ENCODE data around the gene HIPK1.

Gene HIPK1

DNA sequence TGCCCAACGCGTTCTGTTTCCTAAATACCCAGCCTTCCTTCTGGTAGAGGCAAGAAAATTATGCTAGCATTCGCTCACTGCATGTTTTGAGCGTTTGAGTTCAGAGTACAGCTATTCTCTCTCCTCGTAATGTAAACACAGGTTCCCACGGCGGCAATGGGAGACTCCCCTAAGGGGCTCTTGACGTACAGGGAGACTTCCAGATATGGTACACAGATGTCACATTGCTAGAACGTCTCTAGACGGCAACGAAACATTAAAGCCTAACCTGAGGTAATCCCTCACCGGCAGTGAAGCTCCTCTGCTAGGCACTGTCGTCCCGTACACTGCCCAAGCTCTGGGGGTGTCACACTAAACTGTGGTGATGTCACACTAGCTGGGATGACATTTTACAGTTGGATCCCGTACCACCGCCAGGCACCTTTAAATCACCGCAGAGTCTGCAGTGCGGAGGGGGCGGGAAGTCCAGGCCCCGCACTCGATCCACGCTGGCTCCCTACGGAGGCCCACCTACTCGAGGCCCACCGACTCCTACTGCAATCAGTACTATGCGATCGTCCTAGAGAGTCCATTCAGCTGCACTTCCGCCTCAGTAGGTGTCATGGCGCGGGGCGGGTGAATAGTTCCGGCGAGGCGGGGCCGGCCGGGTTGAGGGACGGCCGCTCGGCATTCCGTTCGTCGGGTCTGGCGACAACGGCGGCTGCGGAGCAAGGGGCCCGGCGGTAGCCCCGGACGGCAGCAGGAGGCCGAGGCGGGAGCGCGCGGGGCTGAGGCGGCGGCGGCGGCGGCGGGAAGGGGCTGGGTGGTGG is at the start of gene HIPK1:
Gene HIPK1 (plus strand): TSS at position 384 of the 809 bp plus-strand sequence.
- peak; percentile 92 for DNase-seq

DNA sequence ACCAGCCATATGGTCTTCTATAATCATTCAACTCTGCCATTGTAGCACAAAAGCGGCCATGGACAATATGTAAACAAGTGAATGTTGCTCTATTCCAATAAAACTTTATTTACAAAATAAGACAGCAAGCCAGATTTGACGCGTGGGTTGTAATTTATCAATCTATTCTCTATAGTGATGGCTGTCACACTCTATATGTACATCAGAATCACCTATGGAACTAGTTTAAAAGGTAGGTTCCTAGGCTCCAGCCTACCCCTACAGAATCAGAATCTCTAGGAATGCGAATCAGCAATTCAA is 49.4 kb upstream of the HIPK1 start:
- no peak for DNase-seq

DNA sequence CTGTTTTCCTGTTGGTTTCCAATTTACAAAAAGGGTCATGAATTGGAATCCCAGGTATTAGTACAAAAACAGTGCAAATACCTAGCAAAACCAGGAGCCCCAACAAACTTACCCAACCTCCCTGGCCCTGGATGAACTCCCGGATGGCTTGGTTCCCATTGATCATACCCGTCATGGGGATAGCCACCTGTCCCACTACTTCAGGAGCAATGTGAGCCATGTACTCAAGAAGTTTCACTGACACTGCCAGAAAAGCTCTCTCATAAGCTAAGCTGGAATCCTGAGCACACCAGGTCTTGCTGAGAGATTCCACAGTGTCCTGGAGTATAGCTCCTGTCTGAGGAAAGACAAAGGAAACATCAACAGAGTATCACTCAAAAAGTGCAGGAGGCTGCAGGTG is 47.5 kb upstream of the HIPK1 start:
- no peak for DNase-seq

DNA sequence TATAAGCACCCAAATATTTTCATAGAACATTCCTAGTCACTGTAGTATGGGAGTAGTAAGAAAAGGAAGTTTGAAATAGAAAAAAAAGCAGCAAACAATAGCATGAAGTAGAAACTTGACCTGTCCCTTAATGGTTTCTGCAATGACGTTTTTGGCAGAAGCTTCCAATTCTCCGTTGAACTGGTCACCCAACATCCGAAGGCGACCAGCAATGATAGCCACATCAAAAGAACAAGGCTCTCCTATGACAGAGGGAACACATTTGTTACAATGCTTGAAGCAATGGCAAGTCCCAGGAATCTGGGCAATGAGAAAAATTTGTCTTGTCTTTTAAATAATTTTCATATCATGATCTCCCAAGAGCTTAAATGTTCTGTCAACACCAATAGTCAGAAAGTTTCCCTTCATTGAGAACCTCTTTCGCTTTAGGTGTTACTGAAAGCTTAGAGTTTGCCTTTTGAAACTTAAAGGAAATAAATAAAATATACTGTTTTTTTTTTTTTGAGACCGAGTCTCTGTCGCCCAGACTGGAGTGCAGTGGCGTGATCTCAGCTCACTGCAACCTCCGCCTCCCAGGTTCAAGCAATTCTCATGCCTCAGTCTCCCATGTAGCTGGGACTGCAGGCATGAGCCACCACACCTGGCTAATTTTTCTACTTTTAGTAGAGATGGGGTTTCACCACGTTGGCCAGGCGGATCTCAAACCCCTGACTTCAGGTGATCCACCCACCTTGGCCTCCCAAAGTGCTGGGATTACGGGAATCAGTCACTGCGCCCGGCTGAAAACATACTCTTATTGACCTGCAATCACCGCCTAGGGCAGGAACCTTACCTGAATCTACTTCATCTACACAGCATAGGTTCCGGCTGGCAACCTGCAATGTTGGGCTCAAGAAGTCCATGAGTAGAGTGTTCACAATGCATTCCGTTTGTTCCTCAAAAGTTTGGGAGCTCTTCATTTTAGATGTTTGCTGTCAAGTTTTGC is 42.4 kb upstream of the HIPK1 start:
- no peak for DNase-seq

DNA sequence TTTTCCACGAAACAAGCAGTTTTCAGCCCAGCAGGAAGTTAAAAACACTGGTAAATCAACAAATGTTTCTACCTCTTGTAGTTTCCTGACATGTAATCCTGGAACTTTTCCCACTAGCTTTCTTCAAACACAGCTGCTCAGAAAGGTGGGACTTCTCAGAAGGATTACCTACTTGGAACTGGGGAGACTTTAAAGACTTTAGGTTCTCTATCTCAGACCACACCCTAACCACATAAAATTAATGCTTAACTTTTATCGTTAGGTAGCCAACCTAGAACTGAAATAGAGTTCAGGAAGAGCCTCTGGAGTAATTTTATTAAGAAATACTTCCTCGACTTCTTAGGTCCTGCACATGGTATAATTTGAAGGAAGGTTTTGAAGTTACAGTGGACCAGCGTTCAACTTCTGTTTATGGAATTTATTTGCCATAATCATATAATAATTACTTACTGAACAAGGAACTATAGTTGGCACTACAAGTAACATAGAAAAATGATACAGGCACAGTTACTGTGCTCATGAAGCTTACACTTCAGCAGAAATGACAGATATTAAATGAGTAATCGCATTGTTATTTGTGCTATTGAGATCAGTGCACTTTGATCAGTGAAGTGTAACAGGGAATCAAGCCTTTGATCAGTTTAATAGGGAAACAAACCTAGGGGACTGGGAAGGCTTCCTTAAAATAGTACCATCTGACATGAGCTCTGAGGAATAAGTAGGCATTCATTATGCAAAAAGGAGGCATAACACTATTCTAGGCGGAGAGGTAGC is 41.5 kb upstream of the HIPK1 start, which contains the start of gene BCL2L15:
Gene BCL2L15 (minus strand): TSS at position 180 of the 774 bp plus-strand sequence. CDS start 206 bp downstream, outside the sequence.
- no peak for DNase-seq

DNA sequence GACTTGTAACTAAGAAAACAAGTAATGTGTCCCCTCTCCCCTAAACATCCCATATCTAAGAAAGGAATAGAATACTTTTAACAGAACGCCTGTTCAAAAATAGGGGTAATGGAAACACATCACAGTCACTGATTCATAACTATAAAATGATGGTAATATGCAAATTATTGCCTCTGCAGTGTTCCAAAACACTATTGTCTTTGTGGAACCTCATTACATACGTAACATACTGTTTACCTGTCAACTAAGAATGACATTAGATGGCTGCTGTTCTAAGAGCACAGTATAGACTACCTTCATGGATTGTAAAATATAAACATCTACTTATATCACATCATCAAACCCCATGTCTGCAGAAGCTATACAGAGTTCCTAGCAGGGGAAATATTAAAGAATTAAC is 38.3 kb upstream of the HIPK1 start:
- DNase-seq, result no peak

DNA sequence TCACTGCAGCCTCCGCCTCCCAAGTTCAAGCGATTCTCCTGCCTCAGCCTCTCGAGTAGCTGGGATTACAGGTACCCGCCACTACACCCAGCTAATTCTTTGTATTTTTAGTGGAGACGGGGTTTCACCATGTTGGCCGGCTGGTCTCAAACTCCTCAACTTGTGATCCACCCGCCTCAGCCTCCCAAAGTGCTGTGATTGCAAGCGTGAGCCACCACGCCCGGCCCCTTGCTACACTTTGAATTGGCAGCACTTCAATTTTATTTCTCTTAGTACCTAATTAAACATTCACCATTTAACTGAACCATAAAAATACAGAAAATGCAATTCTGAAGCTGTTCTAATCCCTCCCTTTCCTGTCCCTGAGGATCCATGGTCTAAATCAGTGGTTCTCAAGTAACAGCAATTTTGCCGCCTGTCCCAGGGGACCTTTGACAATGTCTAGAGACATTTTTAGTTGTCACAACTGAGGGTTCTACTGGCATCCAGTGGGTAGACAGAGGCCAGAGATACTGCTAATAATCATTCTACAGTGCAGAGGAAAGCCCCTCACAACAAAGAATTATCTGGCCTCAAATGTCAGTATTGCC is 37.4 kb upstream of the HIPK1 start:
- no peak for DNase-seq

DNA sequence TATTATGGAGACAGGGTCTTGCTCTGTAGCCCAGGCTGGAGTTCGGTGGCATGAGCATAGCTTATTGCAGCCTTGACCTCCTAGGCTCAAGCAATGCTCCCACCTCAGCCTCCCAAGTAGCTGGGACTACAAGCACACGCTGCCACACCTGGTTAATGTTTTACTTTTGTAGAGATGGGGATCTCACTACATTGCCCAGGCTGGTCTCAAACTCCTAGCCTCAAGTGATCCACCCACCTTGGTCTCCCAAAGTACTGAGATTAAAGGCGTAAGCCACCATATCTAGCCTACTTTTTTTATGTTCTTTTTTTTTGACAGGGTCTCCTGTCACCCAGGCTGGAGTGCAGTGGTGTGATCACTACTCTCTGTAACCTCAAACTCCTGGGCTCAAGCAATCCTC is 35.9 kb upstream of the HIPK1 start:
- no peak for DNase-seq

DNA sequence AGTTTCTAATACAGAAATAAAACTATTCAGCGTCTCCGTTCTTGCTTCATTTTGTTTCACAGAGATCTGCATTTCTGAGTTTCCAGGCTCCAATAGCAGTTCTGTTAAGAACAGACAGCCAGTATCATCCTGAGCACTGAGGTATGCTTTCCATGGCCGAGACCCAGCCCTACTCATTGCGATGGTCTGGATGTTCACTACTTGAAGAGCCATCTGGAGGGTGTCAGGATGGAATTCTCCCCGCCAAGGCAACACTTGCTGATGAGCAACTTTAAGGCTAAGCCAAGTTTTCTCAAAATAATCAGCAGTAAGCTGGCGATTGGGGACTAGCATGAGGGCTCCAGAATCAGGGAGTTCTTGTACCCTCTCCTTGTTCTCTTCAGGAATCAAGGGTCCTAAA is 34.0 kb upstream of the HIPK1 start:
- DNase-seq, result no peak

DNA sequence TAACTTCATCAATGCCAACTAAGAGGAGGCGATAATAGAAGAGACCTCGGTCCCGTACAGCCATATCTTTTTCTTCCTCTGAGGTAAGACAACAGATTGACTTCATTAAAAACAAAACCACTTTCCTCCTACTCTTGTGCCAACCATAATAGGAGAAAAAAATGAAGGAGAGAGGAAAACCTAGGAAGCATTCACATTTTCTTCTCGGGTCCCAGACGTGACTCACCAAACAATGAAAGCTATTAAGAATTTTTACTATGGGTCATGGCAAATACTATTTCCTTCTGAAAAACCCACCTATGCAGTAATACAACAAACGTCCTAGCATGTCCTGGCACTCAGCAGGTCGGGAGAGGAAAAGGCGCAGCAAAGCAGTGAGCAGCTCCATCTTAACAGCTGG is 33.2 kb upstream of the HIPK1 start:
- no peak for DNase-seq

DNA sequence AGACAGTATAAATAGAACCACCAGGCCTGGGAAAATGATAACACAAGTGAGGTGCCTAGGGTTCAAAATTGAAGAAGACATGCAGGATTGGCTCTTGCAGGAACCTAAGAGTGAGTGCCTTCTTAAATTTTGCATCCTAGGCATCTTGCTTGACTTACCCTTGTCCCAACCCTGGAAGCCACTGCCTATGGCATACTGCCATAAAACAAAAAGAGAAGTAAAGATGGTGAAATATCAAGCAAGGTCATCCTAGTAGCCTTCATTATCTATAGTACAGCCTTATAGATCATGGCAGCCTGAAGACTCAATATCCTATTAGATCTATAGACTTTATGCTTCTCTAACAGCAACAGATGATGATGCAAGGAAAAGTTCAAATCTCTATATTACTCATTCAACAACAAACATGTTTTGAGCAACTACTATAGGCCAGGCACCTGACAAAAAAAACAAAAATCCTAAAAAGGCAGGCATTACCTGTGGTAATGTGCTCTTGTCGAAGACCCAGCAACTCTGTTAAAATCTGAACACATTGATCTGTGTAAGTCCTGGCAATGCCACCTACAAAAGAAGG is 30.8 kb upstream of the HIPK1 start:
- no peak for DNase-seq

DNA sequence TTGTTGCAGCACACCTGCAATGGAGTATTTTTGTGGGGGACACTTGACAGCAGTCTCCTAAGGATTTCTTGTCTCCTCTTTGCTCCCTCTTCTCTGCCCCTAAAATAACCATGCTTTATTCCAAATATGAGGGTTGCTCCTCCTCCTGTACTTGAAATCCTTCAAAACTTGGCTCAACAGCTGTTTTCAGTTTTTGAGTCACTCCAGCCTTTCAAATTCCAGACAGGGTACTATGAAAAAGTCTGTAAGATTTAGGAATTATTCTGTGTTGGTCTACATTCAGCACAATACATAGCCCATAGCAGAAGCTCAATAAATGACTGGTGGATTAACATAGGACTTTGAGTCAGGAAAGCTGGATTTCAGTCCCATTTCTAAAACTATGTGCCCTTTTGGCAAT is 30.0 kb upstream of the HIPK1 start:
- no peak for DNase-seq

DNA sequence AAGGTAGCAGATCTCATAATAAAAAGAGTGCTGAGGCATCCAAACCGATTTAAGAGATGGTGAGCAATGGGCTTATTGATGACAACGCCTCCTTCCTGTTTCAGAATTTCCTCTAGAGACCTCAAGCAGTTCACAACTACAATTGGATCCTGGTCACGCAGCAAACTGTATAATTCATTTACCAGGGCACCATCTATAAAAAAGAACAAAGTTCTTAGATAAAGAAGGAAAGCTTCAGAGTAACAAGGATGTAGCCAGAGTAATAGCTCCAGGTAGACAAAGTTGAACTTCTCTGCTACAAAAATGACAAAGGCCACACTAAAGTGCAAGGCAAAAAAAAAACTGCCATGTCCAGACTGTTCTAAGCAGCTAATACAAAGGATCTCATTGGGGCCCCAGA is 27.9 kb upstream of the HIPK1 start:
- no peak for DNase-seq

DNA sequence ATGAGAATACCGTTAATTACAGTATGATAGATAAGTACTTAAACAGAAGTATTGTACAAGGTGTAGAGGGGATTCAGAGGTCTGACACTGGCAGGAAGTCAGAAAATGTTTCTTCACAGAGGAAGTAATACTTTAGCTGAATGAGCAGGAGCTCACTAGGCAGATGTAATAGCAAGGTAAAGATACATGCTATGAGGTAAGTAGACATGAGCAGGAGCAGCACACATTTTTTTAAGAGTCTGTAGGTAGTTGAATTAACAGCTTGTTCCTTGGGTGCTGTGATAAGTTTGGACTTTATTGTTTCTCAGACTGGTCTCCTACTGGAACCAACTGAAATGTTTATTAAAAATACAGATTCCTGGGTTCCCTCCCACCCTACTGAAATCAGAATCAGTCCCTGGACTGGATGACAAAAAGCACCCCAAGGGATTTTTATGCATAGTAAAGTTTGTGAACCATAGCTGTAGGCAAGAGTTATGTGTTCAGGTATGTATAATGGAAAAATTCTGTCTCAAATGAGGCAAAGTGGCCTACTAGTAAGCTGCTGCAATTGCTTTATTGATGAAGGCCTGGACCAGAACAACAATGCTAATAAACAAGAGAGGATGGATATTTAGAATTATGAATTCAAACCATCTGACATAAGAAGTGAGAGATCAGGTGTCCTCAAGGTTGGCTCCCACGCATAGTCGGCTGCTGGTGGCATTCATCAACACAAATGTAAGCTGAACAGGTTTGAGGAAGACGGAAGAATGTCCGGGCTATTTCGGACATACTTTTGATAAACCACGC is 25.4 kb upstream of the HIPK1 start:
- DNase-seq, result no peak

DNA sequence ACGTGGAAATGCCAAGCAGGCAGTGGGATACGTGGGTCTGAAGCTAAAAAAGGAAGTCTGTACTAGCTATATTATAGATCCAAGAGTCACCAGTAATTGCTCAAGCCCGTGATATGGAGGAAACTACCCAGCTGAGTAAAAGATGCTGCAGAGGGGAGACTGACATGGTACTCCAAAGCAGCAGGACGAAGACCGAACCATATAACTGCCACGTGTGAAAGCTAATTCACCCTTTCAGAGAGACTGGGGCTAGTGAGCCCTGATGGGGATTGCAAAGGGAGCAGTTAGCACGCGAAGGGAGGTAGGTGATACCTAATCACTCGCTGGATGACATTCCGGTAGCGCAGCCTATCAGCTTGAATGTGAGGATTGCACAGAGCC is 24.8 kb upstream of the HIPK1 start:
- no peak for DNase-seq

DNA sequence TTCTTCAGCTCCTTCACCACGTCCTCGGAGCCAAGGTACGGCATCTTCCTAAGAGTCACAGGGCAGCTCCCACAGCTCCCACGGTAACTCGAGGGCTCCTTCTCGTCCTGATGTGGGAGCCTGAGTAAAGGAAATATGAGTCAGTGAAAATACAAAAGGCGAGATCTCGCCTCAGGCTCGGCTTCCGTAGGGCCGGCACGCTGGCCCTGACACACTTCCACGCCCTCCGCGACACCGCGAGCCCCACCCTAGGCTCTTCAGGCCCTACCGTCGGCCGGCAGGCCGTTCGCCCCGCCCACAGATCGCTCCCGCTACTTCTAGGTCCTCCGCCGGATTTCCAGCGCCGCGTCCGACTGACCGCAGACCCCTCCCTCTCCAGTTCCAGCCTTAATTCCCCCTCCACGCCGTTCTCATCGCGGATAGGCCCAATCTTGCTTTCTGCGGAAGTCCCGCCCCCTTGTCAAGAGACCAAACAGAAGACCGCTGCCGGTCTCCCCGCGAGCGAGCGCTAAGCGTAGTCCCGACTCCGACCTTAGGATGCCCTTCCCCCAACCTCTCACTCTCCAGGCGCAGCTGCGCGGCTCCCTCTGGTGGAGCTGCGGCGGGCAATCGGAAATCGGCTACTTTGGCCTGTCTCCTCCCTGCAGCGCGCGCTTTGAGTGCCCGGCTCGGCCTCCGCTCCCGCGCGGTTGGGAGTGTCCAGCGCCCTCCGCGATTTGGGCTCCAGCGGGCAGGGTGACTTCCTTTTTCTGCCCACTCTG is 24.3 kb upstream of the HIPK1 start, which contains the start of the genes AP4B1 and DCLRE1B:
Gene AP4B1 (minus strand): TSS at position 126 of the 761 bp plus-strand sequence. CDS start 82 bp downstream, at position 44.
Gene DCLRE1B (plus strand): TSS at position 653 of the 761 bp plus-strand sequence. CDS start 261 bp downstream, outside the sequence.
- peak; percentile 98 to 99 for DNase-seq

DNA sequence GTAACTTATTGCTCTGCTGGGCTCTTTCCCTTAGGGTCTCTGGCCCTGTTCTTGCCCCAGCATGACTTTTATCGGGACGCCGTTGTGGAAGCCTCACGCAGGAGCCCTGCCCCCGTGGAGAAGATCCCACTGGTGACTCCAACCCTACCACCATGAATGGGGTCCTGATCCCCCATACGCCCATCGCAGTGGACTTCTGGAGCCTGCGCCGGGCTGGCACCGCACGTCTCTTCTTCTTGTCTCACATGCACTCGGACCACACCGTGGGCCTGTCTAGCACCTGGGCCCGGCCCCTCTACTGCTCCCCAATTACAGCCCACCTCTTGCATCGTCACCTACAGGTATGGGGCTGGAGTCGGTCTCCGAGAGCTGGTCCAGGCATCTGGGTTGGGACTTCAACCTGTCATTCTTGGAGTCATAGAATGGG is 23.7 kb upstream of the HIPK1 start:
- DNase-seq, result no peak

DNA sequence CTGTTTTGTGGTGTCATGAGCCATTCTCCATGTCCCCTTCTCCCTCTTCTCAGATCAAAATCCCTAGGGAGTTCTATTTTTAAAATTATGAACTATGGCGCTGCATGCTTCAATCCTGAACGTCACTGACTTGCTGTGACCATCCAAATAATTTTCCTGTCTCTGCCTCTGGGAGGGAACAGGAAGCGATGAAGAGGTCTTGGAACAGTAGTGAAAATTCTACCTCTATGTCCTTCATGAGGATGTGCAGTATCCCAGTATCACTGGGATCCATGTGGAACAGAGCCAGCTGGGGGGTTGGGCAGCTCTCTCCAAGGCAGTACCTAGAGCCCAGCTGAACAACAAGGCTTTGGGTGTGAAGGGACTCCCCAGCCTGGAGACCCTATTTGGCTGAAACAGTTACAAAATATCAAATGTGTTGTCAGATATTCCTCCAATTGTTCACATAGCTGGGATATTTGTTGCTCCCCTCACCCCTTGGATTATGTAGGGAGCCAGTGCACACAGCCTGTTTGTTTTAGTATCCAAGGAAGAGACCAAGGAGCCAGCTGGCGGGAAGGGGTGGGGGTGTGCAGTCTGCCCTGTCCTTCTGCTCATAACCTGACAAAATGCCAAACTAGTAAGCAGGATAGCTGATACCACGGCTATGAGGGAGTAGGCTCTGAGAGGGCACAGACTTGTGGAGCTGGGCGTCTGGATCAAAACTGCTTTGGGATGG is 16.4 kb upstream of the HIPK1 start:
- DNase-seq, result no peak

DNA sequence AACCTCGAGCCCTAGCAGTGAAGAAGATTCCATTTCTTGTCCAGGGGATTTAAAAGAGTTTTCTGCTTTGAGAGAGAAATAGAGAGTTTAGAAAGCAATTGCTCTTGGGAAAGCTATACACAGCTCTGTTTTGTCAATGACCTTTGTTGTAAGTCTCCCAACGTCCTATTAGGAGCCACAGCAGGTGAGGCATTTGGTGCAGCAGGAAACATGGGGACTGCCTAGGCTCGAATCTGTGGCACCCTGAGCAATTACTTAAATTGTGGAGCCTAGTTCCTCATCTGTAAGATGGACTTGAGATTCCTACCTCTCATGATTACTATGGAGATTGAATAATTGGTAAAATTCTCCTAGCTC is 15.8 kb upstream of the HIPK1 start:
- no peak for DNase-seq
